GM12878 (cell line): ENCODE measurements around the gene TBC1D2B.

Source experiments
- POLR2AphosphoS2 ChIP-seq: IDR thresholded peaks from 2 replicates; pipeline ENCODE4 v1.6.1; 2011; ENCODE audit warnings: low read depth, mild to moderate bottlenecking, low read length, improper control_type of control experiment, moderate library complexity
- POLR2AphosphoS5 ChIP-seq: IDR thresholded peaks from 2 replicates; pipeline ENCODE4 v1.6.1; 2011; ENCODE audit warnings: mild to moderate bottlenecking, low read length, inconsistent platforms

- no peak for TF ChIP-seq POLR2AphosphoS2
- no peak for TF ChIP-seq POLR2AphosphoS5
Measured at GRCh38 chr15:78064544-78064943, 13.0 kb downstream of the TBC1D2B start.
